Neural progenitor cell (in vitro differentiated cells): ENCODE results near the gene POU2F2.

Source experiments
- EZH2phosphoT487 ChIP-seq: fragments of 200-600 bp; sonication (generic); IDR thresholded peaks from 2 replicates; pipeline ENCODE4 v1.6.1; 2017; ENCODE audit warnings: antibody characterized with exemption
- TF ChIP-seq, protein P1 (sequence below): fragments of 200-600 bp; sonication (generic); IDR thresholded peaks from 2 replicates; pipeline ENCODE4 v1.5.1; 2017; ENCODE audit warnings: antibody characterized with exemption, mild to moderate bottlenecking

DNA sequence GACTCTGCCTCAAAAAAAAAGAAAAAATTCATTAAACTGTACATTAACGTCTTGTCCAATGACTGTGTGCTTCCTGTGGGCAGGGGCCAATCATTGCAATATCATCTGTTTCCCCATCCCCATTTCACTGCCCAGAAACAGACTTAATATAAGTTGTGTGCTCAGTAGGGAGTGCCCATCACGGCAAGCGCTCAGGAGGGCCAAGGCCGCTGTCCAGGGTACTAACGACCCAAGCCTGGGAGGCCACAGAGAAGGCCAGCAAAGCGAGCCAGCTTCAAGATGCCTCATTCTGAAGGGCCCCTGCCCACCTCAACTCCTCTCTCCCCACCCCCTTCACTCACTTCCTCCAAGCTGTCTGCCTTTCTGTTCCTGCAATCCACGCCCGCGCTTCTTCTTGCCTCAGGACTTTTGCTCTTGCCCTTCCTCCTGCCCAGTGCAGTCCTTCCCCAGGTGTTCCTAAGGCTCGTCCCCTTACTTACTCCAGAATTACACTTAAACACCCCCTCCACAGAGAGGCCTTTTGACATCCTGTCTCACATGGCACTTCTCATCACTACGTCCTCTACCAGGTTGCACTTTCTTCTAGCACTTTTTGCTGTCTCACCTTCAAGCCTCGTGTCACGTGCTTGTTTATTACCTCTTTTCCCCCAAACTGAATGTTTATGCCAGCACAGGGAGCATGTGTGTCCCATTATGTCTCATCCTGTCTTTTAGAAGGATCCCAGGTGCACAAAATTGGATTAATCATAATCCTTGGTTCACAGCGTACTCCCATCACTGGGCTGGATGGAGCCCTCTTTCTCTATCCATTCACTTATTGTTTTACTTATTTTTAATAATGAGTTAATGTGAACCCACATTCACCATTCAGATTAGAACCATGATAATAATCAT, 11.3 kb upstream of the POU2F2 start:
- no peak for TF ChIP-seq EZH2phosphoT487
- TF ChIP-seq, protein P1, sequence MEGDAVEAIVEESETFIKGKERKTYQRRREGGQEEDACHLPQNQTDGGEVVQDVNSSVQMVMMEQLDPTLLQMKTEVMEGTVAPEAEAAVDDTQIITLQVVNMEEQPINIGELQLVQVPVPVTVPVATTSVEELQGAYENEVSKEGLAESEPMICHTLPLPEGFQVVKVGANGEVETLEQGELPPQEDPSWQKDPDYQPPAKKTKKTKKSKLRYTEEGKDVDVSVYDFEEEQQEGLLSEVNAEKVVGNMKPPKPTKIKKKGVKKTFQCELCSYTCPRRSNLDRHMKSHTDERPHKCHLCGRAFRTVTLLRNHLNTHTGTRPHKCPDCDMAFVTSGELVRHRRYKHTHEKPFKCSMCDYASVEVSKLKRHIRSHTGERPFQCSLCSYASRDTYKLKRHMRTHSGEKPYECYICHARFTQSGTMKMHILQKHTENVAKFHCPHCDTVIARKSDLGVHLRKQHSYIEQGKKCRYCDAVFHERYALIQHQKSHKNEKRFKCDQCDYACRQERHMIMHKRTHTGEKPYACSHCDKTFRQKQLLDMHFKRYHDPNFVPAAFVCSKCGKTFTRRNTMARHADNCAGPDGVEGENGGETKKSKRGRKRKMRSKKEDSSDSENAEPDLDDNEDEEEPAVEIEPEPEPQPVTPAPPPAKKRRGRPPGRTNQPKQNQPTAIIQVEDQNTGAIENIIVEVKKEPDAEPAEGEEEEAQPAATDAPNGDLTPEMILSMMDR: no peak
